ENCODE measurements around the gene EXOC6B.

GRCh38 chr2:72544554-72544953, 281.3 kb downstream of the EXOC6B start:
- TF ChIP-seq CTCF (IDR thresholded peaks at IDR 0.05) (no peak), POLR2A (IDR thresholded peaks at IDR 0.05) (no peak)
